ENCODE results near the gene TMEM115. TPM values are rescaled to one million over a fixed set of nuclear protein-coding genes. Genes with fewer than 3 reads are reported as not detected.

Gene TMEM115
- total and polyA plus RNA-seq, 2 donors (not counting 3 experiments of a cell fraction or from before 2014, with no cell fraction given) = 44.7 to 65.5 TPM

GRCh38 chr3:50357481-50357880 lies 1.8 kb downstream of the TMEM115 start:
- H3K4me3 ChIP-seq (replicated peaks in 1 of 3; ENCODE audit: insufficient read depth in 1 of 3, low read depth in 1 of 3, low read length in 3 of 3) = peak overlapping the region; percentile 5 to 83 (median 63)
- no peak overlapping the region for H2AFZ ChIP-seq (ENCODE audit: low read depth, low read length)
- dilution Hi-C loops (cut with MboI; ENCODE audit: extremely low pct_ligation_motif_present, low sequenced_read_pairs) = no loop called here
- H3K4me2 ChIP-seq (ENCODE audit: insufficient read depth, low read length) = peak overlapping the region; percentile 90
- H3K9ac ChIP-seq (replicated peaks; ENCODE audit: extremely low read depth, insufficient read depth, low read length) = peak overlapping the region; percentile 72
- BruUV-seq (replicated peaks) = no TSS peak
- peaks cover 31% of the 10 kb centered on the region for H3K4me1 ChIP-seq (ENCODE audit: control insufficient read depth, extremely low read depth, insufficient read depth, low read length)
- no peaks in the 10 kb centered on the region for H3K9me1 ChIP-seq (replicated peaks; ENCODE audit: control insufficient read depth, extremely low read depth, insufficient read depth, low read length)
- ChIA-PET POLR2A (no interaction called here), CTCF (interaction anchor here (0.5 to 2.1 kb wide), 7 partner anchors 9 to 258 kb away, joined by 3 to 14 read pairs (median 4); partner anchors contain the start of gene ZMYND10)
- H3K27ac ChIP-seq (ENCODE audit: insufficient read depth, low read depth, low read length) = no peak overlapping the region
- no peaks in the 10 kb centered on the region for H3K27me3 ChIP-seq (ENCODE audit: control insufficient read depth in 2 of 2, insufficient read depth in 2 of 2, low read length in 2 of 2)
- no peak for FAIRE-seq
- no peak for TF ChIP-seq FOS (IDR thresholded peaks at IDR 0.05; ENCODE audit: borderline replicate concordance, insufficient read depth, low read length)
- TF ChIP-seq JUN (IDR thresholded peaks at IDR 0.05; ENCODE audit: borderline replicate concordance, insufficient read depth, insufficient read length, low read depth) = no peak
- TF ChIP-seq POLR2A (IDR thresholded peaks at IDR 0.05; ENCODE audit: low read depth, low read length) = no peak
- no peak for TF ChIP-seq GATA2 (IDR thresholded peaks at IDR 0.05; ENCODE audit: insufficient read depth, insufficient read length, low read depth, low read length)
- TF ChIP-seq POLR2AphosphoS5 (IDR thresholded peaks at IDR 0.05; ENCODE audit: insufficient read depth, low read depth, low read length) = no peak
- TF ChIP-seq MYC (IDR thresholded peaks at IDR 0.05; ENCODE audit: low read depth, low read length) = no peak
- TF ChIP-seq CTCF (IDR thresholded peaks at IDR 0.05; ENCODE audit: extremely low read depth in 1 of 2, insufficient read depth in 1 of 2, low read depth in 1 of 2, low read length in 2 of 2) = no peak
- TF ChIP-seq EZH2 (IDR thresholded peaks at IDR 0.05; ENCODE audit: borderline replicate concordance, low read depth, low read length, severe bottlenecking) = no peak
- TF ChIP-seq MAX (IDR thresholded peaks at IDR 0.05; ENCODE audit: insufficient read depth, insufficient read length) = no peak
- H3K9me3 ChIP-seq (replicated peaks; ENCODE audit: control insufficient read depth, insufficient read depth, low read length) = no peaks in the 10 kb centered on the region
- peaks cover 8 to 28% of the 10 kb centered on the region in 2 experiments for H3K36me3 ChIP-seq (ENCODE audit: control insufficient read depth in 2 of 2, extremely low read depth in 1 of 2, insufficient read depth in 2 of 2, low read length in 2 of 2)
- peaks cover 6% of the 10 kb centered on the region for H4K20me1 ChIP-seq (replicated peaks; ENCODE audit: control insufficient read depth, extremely low read depth, insufficient read depth, low read length)
- H3K79me2 ChIP-seq (ENCODE audit: control insufficient read depth, insufficient read depth, low read length) = peaks cover 43% of the 10 kb centered on the region
- intact Hi-C loops (cut with micrococcal nuclease) = loop anchor here (5.0 kb wide), 1 partner anchor 1035 kb away; the partner anchor contains the start of gene RBM15B
- DNase-seq (ENCODE audit: low read depth, low spot score) = no peak
